ENCODE results near the gene TADA1.
A peak's percentile ranks its signal among the peaks of the same experiment; 100 is the strongest.
"Not testable (repeated sequence)": the region's sequence is repeated elsewhere in the genome, so short reads cannot be mapped to it uniquely, and the experiment has no call there.

The TADA1 gene

DNA sequence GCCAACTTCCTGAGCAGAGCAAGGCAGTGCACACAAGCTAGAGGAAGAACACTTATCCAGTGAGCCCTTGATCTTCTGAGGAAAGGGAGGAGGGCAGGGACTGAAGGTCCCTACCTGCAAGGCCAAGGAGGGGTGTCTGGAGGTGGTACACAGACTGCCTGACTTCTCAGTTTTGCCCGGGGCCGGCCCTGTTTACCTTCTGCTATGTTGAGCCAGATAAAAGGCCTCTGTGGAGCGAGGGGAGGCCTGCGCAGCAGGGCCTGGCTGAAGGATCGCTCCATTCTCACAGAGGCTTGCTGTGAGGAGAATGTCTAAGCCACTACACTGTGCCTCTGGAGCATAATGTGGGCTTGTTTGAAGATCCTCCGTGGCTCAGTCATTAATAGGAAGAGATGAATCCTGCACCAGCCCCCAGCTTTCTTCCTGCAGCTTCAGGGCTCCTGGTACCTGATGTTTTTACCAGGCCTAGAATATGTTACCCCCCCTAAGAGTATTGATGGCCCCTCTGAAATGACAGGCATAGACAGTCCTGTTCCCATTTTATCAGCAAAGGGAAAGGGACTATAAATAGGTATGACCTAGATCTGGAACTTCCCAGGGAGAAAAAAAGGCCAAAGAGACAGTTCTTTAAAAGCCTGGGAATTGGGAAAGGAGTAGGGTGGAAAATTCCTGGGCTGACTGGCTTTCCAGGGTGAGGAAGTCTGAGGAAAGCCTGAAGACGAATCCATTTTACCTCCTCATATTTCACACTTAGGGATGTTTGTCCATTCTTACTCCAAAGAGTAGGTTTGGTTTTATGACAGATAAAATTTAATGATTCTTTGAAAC, 32.1 kb downstream of the TADA1 start:
- DNase-seq (ENCODE audit: low spot score) = no peak

DNA sequence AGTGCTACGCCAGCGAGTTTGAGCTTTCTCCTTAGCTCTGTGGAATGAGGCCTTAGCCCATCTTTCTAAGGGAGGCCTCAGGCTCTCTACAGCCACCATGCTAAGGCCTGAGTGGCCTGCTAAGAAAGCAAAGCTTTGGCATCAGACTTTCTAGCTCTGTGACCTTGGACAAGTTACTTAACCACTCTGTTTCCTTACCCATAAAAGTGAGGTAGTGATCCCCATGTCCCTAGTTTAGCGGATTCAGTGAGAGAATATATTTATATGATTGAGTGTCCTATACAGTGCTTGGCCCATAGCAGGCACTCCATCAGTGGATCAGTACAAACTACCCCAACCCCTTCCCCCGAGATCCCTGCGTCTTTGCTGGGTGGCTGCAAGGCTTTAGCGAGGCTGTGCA, 32.7 kb downstream of the TADA1 start:
- no peak for DNase-seq (ENCODE audit: low spot score)

DNA sequence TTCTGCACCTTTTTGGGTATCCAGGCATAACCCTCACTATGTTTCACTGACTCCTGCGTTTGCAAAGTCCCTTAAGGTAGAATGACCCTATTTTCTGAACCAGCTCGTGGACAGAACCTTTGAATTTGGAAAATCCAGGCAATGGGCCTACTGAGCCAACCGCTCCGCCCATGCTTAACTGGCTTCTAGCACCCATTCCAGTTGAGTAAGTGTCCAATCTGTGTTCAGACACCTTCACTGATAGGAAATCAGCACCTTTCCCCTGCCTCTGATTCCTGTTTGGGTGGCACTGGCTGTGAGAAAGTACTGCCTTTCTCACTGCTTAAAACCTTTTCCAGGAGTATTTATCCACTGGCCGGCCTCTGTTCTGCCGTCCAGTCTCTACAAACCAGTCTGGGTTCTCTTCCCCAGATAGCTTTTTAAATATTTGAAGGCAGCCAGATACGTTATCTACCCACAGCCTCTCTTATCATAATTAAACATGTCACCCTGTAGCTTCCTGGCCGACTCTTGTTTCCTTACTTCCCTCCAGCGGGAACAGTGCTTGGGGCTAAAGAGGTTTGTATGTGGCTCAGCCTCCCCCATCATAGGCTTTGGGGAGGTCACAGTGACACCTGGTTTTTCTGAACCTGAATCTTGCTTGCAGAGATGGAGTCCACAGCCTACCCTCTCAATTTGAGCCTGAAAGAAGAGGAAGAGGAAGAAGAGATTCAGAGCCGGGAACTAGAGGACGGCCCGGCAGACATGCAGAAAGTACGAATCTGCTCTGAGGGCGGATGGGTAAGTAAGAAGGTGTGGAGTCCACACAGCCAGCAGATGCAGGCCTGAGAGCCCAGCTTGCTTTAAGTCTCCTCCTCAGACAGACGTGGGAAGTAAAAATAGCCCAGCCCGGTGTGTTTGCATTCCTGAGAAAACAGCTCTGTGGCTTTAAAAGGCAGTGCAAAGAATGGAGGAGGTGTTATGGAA, 35.5 kb downstream of the TADA1 start:
- DNase-seq (ENCODE audit: low spot score) = no peak

DNA sequence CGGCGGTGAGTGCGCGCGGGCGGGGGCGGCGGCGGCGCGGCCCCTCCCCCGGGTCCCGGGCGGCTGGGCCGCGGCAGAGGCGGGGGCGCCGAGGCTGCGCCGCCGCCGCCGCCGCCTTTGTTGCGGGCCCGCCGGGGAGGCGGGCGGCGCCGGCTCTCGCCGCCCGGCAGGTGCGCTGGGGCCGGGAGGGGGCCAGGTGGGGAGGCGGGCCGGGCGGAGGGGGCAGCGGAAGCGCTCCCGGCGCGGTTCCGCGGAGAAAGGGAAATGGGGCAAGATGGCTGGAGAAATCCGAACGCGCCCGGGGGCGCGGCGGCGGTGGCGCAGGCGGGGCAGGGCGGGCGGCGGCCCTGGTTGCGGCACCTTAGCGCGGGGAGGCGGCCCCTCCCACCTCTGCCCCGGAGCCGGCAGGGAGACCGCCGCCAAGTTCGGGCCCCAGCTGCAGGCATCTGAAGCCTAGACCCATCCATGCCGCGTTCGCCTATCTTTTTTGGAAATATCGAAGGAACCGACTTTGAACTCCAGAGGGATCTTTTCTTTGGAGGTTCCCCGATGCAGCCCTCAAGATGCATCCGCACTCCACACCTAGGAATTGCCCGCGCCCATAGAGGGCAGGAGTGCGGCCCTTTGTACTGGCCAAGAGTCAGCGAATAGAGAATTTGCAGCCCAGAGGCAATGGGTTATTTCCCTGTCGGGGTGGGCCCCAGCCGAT, 36.3 kb downstream of the TADA1 start:
- DNase-seq (ENCODE audit: low spot score) = peak; percentile 91

DNA sequence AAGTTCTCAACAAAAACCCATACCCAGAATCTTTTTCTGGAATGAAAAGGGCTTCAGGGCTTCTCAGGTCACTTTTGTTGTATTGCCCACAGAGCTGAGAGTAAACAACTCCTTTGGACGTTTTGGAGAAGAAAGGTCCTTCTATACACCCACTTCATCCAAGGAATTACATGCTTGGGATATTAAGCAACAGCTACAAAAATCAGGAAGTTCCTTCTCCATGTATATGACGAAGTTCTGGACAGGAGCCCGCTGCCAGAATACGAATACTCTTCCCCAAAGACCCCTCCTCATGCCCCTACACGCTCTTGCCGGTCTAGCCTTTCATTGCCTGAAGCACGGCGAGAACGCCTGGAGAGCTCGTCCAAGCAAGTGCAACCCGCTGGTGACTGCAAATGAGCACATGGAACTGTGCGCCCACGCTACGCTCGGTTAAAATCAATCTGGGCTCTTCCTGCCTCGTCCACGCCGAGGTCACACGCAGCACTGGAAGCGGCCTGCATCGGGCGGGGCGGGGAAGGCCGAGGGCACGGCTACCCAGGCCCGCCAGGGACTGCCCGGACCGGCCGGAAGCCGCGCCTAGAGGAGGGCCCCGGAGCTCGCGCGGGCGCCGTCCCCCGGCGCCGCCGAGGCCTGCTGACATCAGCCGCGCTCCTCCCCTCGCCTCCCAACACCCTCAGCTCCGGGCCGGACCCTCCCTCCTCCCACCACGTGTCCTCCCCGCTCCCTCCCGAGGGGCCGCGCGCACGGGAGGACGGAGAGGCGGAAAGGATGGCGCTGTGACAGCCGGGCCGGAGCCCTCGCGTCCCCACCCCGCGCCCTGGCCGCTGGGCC, 37.1 kb downstream of the TADA1 start, which contains the start of gene POGK:
POGK (plus strand) TSS at position 710 of the 834 bp plus-strand sequence. CDS start 1,482 bp downstream, outside the sequence.
- DNase-seq (ENCODE audit: low spot score) = peak; percentile 98

DNA sequence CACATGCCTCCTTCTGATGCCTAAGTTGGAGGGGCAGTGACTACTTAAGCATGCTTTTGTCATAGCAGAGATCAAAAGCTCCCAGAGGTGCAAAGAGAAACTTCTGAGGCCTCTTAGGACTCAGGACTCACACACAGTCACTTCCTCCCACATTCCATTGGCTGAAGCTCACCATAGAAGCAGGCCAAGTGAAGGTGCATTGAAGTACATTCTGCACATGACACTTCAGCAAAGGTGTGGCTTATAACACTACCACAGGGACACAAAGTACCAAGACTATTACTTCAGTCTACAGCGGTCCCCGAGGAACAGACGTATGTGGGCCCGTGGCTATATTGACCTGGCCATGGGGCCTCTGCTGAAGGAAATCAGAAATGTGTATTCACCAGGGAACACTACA, 39.3 kb downstream of the TADA1 start:
- no peak for DNase-seq (ENCODE audit: low spot score)

DNA sequence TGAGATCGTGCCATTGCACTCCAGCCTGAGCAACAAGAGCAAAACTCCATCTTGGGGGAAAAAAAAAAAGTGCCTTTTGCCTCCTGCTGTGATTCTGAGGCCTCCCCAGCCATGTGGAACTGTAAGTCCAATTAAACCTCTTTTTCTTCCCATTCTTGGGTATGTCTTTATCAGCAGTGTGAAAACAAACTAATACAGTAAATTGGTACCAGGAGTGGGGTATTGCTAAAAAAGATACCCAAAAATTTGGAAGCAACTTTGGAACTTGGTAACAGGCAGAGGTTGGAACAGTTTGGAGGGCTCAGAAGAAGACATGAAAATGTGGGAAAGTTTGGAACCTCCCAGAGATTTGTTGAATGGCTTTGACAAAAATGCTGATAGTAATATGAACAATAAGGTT, 46.3 kb downstream of the TADA1 start:
- not testable (repeated sequence) for DNase-seq (ENCODE audit: low spot score)

DNA sequence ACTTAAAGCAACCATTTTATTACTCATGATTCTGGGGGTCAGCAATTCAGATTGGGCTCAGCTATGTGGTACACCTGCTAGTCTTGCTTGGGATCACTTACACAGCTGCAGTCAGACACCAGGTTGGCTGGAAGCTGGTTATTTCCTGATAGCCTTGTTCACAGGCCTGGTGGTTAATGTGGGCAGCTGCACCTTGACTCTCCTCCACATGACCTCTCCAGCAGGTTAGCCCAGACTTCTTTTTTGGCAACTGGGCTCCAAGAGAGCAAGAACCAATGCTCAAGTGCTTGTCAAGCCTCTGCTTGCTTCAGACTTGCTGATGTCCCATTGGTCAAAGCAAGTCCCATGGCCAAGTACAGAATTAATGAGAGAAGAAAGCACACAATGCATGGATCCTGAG, 48.6 kb downstream of the TADA1 start:
- DNase-seq (ENCODE audit: low spot score) = no peak

DNA sequence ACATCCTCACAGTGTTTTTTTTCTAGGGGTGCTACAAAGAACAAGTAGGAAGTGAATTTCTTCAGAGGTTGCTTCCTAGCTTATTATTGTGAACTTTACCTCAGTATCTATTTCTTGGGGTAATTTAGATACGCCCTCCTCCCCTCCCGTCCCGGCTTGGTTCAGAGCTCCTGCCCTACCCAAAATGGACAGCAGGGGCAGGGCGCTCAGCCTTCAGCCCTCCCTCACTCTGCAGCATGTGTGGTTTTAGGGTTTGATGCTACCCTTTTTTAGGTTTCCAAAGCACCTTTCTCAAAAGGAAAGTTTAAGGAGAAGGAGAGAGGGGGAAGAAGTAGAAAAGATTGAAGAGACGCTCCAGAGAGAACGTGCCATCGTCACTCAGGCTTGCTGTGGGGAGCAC, 53.7 kb downstream of the TADA1 start:
- DNase-seq (ENCODE audit: low spot score) = no peak

DNA sequence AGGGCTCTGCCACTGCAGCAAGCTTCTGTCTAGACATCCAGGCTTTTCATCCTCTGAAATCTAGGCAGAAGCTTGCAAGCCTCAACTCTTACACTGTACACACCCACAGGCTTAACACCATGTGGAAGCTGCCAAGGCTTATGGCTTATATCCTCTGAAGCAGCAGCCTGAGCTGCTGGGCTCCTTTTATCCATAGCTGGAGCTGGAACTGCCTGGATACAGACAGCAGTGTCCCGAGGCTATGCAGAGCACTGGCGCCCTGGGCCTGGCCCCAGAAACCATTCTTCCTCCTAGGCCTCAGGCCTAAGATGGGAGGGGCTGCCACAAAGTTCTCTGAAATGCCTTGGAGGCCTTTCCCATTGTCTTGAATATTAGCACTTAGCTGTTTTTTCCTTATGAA, 56.1 kb downstream of the TADA1 start:
- peak; percentile 59 for DNase-seq (ENCODE audit: low spot score)

DNA sequence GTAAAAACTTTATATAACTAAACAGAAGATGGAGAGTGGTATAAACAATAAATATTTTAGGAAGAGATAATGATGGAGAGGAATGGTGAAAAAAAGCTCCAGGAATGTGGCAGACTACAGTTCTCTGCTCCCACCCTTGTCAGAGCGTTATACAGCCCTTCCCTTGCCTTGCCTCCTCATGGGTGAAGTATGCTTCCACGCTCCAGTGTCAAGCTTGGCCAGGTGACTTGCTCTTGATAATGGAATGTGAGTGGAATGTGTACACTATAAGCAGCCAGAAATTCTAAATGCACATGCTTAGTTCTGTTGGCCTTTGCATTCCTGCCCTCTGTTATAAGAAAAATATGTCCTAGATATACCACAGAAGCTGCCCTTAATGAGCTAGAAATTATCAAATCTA, 61.5 kb downstream of the TADA1 start:
- DNase-seq (ENCODE audit: low spot score) = no peak

DNA sequence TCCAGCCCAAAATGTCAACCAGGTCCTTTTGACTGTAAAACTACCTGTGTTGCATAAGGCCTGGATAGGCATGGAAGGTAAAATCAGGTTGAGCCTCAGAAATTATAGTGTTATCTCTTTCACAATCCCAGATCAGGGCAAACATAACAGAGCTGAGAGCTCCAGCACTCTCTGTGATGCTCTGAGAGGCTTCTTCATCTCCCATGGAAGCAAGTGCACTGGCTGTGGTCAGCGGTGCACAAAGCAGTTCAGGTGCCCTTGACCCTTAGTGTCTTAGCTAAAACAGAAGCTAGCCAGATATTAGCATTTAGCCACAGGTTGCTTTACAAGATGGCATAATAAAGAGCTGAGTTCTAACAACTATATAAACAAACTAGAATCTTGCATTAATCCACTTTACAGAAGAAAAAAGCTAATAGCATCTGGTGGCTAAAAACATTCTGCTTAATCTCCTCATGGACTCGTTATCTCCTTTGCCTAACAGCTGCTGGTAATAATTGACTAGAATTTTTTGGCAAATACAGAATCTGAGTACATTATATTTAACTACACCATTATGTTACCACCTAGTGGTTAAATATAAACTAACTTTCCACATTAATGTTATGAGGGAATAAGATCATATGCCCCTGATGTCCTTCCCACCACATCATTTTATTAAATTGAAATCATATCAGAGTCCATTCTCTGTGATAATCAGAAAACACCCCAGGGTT, 62.4 kb downstream of the TADA1 start:
- DNase-seq (ENCODE audit: low spot score) = peak; percentile 48

DNA sequence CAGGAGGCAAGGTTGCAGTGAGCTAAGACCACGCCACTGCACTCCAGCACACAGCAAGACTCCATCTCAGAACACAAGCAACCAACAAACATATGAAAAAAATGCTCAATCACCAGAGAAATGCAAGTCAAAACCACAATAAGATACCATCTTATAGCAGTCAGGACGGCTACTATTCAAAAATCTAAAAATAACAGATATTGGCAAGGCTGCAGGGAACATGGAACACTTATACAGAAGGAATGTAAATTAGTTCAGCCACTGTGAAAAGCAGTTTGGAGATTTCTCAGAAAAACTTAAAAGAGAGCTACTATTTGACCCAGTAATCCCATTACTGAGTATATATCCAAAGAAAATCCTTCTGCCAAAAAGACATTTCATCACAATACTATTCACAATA, 64.4 kb downstream of the TADA1 start:
- no peak for DNase-seq (ENCODE audit: low spot score)

DNA sequence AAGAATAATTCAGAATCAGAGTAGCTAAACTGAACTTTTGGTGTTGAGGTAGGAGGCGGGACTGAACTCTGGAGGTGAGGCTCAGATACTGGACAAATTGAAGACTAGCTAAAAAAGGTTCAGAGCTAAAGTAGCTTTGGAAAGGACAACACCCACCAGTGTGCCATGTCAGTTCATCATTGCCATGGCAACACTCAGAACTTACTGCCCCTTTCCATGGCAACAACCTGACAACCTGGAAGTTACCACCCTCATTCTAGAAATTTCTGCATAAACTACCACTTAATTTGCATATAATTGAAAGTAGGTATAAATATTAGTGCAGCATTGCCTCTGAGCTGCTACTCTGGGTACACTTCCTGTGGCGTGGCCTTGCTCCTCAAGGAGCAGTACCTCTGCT, 67.1 kb downstream of the TADA1 start:
- DNase-seq (ENCODE audit: low spot score) = no peak
